Measurements from ENCODE around the gene ARL13A. TPM values are rescaled to one million over a fixed set of nuclear protein-coding genes. Genes with fewer than 3 reads are reported as not detected.
"Not testable (repeated sequence)": the region's sequence is repeated elsewhere in the genome, so short reads cannot be mapped to it uniquely, and the experiment has no call there.

ARL13A gene
- total RNA-seq (2014; rRNA removed), result not detected in 2 replicates
- not detected for polyA plus RNA-seq (2012)

DNA sequence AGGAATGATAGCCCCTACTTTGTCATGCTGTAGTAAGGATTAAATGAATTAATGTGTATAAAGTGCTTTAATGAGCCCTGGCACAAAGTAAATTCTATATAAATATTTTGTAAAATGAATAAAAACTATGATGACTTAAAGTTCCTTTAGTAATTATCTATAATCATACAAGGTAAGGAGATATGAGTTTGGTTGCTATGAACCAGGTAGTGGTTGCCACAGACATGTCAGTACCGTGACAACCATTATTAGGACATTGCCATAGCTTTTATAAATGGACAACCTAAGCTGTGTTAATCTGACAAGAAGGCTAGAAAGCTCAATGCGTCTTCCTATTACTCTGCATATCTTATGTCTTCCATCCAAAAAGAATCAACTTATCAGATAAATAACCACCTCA lies at the start of gene ARL13A:
ARL13A (plus strand) TSS at position 301 of the 400 bp plus-strand sequence. CDS start 3,982 bp downstream, outside the sequence.
- DNase-seq (ENCODE audit: low read depth), result no peak

DNA sequence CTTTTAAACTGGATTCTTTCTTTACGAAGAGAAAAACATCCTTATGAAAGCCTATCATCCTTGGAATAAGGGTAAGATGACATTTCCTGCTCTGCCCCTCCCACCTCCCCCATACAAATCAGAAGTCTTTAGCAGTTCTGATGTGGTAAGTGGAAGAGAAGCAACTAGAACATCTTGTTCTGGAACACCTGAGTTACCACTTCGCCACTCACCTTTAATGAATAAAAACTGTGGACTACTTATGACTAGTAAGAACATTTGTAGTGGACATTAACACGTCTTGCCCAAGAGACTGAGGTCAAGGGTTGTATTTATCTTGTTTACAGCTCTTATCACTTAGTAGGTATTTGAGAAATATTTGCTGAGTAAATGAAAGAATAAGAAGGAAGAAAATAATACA lies 45.1 kb upstream of the ARL13A start:
- DNase-seq (ENCODE audit: low read depth), result no peak

DNA sequence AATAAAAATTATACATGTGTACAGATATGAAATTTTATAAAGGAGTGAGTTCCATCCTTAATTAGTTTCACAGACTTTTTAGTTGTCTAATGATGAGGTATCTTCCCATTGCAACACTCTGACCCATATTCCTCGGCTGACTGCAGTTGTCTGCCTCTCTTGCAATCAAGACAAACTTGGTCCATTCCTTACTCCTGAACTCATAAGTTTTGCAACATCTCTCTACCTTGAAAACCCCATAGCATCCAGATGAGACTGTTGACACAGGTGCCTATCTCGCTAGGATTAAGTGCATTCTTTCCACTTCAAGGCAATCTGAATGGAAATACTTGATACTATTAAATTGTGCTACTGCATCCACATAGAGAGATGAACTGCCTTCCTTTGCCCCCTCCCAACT lies 43.1 kb upstream of the ARL13A start:
- DNase-seq (ENCODE audit: low read depth), result no peak

DNA sequence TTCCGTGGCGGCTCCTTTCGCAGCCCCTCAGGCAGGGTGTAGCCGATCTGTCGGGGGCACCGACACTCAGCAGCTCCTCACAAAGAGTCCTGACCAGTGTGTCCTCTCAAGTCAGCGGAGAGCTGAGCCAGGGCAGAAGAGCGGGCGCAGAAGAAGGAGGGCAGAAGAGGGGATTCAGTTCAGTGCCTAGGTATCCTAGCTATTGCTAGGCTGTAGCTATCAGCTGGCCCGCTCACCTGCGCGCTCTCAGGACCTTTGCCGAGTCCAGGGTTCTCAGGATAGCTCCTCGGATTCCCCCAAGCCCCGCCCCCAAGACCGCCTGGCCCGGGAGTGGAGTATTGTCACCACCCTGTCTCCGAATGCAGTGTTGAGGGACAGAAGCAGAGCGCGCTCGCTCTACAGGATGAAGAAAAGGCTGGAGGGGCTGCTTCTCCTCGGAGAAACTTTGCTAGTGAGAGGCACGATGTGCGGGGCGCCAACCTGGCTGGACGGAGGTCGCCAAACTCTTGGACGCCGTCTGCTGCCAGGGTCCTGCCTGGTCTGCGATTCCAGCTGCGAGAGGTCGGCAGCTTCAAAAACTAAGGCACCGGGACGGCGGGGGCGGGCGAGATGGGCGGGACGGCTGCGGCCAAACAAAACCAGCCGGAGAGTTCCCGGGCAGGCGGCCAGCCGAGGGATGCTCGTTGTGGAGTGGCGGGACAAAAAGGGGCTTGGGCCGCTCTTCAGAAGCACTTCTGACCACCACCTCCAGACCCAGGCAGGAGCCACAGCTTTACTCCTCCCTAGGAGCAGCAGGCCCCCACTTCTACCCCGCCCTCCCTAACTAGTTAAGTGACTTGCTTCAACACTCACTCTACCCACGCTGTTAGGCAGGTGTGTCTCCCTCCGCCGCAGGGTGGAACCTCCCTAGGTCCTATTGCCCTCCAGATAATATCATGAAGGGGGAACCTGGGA lies 40.6 kb upstream of the ARL13A start, which contains the start of gene XKRX:
XKRX (minus strand) TSS at position 258 of the 954 bp plus-strand sequence. CDS start 613 bp downstream, outside the sequence.
- DNase-seq (ENCODE audit: low read depth), result no peak

DNA sequence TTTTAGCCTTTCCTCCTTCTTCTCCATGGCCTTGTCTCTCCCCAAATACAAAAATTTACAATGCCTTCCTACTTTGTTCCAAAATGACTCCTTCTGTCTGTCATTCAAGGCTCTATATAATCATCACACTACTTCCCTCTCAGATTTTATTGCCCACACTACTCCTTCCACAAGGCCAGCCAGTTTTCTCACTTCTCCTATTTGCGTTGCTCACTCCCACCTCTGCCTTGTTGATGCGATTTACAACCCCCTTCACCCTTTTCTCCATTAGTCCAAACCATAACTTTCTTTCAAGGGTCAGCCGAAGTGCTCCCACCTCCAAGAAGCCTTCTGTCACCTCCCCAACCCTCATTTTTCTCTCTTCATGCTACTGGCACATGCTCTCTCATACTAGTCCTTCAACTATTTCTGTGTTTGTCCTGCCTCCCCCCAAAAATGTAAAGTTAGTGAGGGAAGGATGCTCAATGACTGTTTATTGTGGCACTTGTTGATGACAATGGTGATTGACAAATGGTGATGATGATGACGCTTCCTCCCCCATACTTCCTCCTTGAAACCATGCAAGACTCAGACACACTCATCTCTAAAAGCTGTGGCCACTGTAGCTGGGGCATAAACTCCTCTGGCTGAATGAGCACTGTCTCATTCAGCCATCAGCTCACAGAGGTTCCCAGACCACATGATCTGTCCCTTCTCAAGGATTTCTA lies 38.1 kb upstream of the ARL13A start:
- no peak for DNase-seq (ENCODE audit: low read depth)

DNA sequence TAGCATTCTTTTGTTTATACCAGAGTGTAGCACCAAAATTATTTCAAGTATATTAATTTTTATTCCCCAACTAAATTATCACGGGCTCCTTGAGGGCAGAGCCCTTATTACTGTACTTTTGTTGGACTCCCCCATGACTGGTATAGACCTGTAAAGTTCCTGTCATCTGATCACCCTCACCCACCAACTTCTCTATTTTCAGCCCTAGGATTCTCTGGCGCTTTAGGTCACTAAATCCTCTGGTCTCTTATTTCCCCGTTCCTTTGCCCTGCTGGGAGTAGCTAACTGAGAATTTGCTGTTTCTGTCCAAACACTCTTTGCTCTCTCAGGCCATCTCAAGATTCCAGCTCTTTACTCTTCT lies 37.6 kb upstream of the ARL13A start:
- no peak for DNase-seq (ENCODE audit: low read depth)

DNA sequence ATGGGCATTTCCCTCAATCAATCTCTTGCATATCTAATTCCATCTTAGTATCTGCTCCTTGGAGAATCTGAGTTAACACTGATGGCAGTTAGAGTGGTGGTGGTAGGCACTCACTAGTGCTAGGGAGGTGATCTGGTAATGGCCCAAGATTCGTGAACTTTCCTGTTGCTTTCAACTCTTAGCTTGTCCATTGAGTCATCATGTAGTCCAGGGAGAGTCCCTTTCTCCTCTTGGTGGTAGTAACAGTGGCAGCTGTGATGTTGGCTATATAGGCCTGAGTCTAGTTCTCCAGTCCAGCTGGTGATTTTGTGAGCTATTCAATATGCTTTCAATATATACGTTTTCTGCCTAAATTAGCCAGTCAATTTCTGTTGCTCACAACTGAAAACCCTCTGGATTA lies 33.7 kb upstream of the ARL13A start:
- no peak for DNase-seq (ENCODE audit: low read depth)

DNA sequence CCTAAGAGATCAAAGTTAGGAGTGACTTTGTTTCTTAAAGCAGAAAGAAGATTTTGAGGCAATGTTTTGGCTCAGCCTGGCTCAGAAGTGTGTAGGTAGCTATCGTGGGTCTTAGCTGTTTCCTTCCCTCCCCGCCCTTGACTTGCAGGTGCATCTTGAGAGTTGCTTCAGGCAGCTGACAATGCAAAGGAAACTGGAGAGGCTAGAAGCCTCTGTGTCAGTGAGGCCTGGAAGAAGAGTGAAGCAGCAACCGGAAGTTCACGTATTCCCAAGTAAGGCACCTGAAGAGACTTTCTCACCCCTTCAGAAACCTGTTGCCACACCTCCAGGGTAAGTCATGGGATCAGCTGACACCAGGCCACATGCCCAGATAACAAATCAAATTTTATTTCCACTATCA lies 30.2 kb upstream of the ARL13A start:
- DNase-seq (ENCODE audit: low read depth), result no peak

DNA sequence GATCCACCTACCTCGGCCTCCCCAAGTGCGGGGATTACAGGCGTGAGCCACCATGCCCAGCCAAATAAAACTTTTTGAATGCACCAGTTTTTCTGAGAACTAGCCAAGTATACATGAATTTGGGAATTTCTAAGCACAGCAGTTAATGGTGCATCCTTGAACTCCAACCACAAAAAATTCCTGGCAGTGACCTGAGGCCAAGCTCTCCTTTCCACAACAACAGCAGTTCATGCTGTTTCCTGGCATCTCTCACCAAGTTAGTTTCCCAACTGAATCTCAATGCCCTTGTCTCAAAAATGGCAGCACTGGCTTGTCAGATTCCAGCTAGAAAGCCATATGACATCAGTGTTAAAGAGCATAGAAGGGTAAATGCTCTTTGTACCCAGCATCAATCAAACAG lies 24.9 kb upstream of the ARL13A start:
- DNase-seq (ENCODE audit: low read depth), result peak; percentile 17

DNA sequence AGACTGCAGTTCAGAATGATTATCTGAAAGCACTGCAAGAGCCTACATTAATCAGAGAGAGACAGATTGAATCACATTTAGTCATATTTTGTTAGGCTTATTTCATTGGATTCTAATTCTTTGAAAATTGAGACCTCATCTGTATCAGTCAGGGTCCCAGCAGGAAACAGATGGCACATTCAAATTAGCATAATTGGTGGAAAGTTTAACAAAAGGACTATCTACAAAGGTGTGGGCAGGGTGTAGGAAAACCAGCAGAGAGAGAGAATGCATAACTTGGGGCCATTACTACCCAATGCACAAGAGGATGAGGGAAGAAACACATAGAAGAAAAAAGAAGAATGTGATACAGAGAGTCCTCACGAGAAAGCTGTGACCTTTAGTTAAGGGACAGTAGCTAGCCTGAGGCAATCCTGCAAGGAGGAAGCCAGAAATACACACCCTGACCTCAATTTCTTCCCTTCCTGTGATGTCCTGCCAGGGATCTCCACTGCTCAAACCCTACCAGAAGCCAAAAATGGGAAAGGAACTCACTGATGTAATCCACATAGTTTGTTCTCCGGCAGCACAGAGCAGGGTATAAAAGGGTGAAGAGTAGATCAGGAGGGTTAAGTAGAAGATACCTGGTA lies 23.1 kb upstream of the ARL13A start:
- no peak for DNase-seq (ENCODE audit: low read depth)

DNA sequence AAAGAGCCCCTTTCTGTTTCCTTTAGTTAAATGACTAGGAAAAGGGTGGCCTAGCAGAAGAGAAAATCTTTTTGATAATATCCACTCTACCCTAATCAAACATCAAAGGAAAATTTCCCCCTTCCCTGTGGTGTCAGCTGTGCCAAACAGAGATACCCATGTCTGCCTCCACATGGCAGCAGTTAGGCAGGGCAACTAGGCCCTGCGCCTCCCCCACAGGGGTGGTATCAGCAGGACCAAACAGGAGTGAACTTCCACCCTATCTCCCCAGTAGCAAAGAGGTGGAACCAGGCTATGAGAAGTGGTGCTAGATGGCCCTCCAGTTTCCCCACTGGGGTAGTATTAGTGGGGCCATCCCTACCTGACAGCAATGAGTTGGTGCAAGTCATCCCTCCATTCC lies 21.0 kb upstream of the ARL13A start:
- DNase-seq (ENCODE audit: low read depth), result no peak

DNA sequence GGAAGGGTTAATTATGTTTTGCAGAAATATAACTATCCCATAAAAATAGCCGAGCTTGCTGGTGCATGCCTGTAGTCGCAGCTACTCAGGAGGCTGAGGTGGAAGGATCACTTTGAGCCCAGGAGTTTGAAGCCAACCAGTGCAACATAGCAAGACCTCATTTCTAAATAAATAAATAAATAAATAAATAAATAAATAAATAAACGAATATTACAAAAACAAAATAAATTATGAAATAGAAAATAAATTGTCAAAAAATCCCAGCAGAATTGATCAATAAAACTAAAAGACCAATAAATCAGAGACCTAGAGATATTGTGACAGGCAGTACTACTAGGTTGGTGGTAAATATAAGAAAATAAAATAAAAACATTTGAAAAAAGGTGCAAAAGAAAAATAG lies 6.7 kb upstream of the ARL13A start:
- DNase-seq (ENCODE audit: low read depth), result no peak

DNA sequence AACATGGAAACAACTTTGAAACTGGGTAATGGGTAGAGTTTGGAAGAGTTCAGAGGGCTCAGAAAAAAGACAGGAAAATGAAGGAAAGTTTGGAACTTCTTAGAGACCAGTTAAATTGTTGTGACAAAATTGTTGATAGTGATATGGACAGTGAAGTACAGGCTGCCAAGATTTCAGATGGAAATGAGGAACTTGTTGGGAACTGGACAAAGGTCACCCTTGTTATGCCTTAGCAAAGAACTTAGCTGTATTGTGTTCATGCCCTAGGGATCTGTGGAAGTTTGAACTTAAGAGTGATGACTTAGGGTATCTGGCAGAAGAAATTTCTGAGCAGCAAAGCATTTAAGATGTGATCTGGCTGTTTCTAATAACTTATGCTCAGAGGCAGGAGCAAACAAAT lies 5.1 kb upstream of the ARL13A start:
- no peak for DNase-seq (ENCODE audit: low read depth)

DNA sequence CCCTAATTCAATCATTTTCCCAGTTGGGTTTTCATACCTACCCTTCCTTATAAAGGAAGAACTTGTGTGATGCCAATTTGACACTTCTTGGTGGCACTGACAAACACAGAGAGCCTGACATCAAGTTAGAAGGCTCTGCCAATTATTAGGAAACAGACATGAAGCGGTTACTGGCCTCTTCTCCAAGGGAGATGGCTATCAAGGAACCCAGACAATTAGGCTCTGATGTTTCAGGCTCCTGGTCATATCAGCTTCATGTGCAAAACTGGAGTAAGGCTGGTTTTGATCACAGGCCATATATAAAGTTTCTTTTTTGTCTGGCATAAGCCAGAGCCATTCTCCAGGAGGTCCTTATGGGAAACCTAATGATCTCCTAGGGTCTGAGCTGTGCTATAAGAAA lies 428 bp downstream of the ARL13A start:
- DNase-seq (ENCODE audit: low read depth), result no peak

DNA sequence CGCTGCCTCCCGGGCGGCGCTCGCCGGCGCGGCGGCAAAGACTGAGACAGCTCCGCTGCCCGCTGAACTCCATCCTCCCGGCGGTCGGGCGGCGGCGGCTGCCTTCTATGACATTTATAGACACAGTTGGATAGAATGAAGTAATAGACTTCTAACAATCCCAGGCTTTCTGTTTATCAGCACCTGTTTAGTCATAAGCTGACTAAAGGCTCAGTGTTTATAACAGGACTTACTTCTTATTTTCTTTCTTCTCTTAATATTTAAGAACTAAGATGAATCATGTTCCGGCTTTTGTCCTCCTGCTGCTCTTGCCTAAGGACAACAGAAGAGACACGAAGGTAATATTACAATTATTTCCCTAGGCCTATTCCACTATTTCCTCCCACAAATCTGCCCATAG lies 3.9 kb downstream of the ARL13A start:
- DNase-seq (ENCODE audit: low read depth), result peak; percentile 67

DNA sequence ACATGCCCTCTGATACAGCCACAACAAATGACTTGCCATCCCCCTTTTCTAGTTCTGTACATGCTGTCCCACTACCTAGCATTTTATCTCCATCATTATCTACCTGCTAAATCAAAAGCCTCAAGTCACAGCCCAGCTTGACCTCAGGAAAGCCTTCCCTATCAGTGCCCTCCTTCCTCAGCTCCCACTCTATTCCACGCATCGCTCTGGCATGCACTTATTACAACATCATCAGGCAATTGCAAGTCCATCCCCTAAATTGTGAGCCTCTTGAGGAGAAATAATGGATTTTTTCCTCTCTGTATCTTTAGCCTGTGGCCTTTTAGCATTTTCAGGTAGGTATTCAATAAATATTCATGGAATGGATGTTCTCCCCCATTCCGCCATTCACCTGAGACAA lies 5.7 kb downstream of the ARL13A start:
- DNase-seq (ENCODE audit: low read depth), result no peak

DNA sequence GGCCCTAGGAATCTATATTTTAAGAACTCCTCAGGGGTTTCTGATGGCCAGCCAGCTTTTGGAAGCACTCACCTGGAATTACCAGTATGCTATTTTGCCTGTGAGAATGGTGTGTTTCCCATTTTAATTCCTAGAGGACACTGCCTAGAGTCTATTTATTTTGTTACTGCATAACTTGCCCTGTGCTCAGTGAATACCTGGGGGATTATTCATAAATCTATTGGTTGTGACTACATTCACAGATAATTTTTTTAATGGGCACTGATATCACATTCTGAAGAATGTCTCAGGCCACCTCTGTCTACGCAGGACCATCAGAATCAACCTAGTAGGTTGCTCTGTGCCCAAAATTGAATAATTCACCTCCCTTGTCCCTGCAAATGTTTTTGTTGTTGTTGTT lies 6.7 kb downstream of the ARL13A start:
- DNase-seq (ENCODE audit: low read depth), result no peak

DNA sequence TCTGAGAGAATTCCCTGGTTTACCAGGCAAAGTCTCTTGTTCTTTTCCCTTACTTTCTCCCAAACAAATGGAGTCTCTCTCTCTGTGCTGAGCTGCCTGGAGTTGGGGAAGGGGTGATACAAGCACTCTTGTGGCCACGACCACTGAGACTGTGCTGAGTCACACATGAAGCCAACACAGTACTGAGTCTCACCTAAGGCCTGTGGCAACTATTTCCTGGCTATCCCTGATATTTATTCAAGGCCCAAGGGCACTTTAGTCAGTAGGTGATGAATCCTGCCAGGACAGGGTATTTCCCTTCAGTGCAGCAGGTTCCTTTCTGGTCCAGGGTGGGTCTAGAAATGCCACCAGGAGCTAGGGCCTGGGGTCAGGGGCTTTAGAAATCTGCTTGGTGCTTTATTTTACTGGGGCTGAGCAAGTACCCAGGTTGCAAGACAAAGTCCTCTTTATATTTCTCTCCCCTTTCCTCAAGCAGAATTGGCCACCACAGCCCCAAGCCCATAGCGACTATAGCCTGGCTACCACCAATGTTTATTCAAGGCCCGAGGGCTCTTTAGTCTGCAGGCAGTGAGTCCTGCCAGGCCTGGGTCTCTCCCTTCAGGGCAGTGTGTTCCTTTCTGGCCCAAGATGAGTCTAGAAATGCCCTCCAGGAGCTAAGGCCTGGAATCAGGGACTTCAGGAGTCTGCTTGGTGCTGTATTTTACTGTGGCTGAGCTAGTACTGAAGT lies 10.5 kb downstream of the ARL13A start:
- no peak for DNase-seq (ENCODE audit: low read depth)

DNA sequence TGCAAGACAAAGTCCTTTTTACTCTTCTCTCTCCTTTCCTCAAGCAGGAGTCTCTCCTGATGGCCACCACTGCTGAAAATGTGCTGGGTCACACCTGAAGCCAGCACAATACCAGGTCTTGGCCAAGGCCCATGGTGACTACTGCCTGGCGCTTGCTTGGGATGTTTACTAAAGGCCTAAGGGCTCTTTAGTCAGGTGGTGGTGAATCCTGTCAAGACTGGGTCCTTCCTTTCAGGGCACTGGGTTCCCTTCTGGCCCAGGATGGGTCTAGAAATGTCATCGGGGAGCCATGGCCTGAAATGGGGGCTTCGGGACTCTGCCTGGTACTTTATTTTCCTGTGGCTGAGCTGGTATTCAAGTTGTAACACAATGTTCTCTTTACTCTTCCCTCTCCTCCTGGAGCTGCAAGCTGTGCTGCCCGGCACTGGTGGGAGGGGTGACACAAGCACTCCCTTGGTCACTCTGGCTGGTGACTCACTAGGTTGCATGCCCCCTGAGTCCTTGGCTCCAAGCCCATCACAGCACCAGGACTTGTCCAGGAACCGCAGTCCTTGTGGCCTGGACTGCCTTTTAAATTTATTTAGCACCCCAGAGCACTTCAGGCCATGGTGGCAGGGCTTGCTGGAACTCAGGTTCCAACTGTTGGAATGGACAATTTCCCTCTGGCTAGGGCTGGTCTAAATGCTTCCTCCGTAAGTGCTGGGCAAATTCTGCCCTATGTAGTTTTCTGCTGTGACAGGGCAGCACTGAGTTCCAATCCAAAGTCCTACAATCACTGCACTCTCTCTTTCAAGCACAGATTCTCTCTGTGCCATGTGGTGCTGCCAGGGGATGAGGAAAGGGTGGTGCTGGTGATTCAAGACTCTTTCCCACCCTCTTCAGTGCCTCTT lies 11.3 kb downstream of the ARL13A start:
- peak; percentile 90 for DNase-seq (ENCODE audit: low read depth)

DNA sequence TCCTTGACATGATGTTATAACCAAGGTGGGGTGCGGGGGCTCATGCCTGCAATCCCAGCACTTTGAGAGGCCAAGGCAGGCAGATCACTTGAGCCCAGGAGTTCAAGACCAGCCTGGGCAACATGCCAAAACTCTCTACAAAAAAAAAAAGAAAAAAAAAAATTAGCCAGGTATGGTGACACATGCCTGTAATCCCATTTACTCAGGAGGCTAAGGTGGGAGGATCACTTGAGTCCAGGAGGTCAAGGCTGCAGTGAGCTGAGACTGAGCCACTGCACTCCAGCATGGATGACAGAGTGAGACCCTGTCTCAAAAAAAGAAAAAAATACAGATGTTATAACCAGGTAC lies 12.0 kb downstream of the ARL13A start:
- DNase-seq (ENCODE audit: low read depth), result not testable (repeated sequence)

DNA sequence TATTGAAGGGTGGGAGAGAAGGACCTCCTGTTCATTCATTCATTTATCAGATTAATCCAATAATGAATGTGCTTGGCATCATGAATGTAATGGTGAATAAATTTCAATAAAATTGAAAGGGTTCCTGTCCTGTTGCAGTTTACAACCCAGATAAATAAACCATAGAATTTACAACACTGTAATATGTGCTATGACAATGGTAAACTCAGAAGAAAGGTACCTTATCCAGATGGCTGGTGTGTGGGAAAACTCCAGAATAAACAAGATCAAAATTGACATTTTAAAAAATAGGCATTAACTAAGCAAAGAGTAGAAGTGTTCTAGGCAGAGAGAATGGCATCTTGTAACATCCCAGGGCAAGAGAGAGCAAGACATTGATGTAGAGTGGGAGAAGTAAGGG lies 15.3 kb downstream of the ARL13A start:
- DNase-seq (ENCODE audit: low read depth), result no peak

Data from LHCN-M2 (cell line).